ENCODE measurements around the gene DIP2C.

DIP2C gene

DNA sequence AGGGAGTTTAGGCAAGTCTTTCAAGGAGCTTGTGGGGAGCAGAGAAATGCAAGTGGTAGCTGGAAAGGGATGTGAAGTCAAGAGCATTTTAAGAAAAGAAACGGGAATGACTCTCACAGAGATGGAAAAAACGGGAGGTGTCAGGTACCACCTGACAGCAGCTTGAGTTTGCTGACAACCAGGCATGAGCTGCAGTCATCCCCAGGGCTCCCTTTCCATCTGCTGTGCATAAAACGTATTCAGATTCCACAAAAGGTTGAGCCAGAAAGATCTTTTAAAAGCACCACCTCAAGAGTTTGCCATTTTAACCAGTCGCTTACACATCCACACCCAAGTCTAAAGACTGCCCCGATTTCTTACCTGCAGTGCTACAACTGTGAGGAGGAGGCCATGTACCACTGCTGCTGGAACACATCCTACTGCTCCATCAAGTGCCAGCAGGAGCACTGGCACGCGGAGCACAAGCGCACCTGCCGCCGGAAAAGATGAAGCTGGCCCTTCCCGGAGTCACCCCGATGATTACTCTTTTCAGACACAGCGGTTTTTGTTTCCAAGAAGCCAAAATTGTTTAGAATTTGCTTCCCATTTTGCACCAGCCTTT is 437.4 kb downstream of the DIP2C start:
- DNase-seq (ENCODE audit: low read depth in 1 of 2, low spot score in 1 of 2) = no peak

DNA sequence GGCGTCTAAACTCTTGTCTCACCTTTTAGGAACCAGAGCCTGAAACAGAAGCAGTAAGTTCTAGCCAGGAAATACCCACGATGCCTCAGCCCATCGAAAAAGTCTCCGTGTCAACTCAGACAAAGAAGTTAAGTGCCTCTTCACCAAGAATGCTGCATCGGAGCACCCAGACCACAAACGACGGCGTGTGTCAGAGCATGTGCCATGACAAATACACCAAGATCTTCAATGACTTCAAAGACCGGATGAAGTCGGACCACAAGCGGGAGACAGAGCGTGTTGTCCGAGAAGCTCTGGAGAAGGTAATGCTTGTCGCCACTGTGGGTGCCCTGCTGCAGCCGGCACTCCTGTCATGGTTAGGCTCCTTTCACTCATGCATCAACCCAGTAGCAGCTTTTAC is 441.2 kb downstream of the DIP2C start:
- no peak for DNase-seq (ENCODE audit: low read depth in 1 of 2, low spot score in 1 of 2)

DNA sequence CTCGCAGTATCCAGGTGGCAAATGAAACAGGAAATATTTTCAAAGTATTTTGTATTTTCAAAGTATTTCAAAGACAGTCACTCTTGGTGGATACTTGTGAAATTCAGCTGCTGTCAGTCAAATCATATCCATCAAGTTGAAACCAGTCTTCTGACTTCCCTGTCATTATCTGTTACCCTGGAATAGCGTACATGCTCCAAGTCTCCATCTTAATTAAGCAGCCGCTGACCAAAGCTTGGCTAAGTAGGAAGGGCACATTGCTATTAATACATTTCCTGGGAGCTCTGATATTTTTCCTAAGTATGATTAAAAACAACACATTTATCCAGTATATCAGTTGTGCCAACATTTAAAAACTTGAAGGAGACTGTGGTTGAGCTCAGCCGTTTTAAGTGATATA is 442.0 kb downstream of the DIP2C start:
- DNase-seq (ENCODE audit: low read depth in 1 of 2, low spot score in 1 of 2) = no peak

DNA sequence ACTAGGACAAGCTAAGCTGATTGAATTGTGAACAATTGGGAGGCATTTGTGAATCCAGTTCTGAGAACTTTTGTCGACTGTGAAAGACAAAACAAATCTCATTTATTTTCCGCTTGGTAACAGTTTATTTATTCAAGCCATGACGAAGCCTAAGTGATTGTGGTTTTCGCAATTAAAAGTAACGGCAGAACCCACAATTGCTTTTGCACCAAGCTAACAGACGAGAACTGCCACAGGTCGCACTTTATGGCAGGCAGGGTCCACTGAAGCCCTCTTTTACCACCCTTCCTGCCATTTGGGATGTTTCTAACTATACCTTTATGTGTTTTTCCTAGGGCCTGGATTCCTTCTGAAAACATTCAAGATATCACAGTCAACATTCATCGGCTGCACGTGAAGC is 443.0 kb downstream of the DIP2C start:
- DNase-seq (ENCODE audit: low read depth in 1 of 2, low spot score in 1 of 2) = no peak

DNA sequence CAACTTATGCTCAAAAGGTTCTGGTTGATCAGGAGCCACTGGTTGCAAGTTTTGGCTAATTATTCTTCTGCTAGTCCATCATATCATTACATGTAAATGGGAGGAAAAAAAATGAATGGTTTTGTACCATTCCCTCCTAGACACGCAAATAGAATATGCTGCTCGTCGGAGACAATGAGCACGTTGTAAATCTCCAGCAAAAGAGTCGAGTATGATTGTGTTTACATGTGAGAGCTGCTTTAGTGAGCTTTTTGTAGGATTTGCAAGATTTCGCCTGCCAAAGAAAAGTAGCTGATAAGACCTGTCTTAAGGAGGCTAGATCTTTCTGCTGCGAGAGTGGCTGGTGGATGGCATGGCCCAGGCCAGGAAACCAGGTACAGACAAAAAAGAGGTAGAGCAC is 445.2 kb downstream of the DIP2C start:
- no peak for DNase-seq (ENCODE audit: low read depth in 1 of 2, low spot score in 1 of 2)

DNA sequence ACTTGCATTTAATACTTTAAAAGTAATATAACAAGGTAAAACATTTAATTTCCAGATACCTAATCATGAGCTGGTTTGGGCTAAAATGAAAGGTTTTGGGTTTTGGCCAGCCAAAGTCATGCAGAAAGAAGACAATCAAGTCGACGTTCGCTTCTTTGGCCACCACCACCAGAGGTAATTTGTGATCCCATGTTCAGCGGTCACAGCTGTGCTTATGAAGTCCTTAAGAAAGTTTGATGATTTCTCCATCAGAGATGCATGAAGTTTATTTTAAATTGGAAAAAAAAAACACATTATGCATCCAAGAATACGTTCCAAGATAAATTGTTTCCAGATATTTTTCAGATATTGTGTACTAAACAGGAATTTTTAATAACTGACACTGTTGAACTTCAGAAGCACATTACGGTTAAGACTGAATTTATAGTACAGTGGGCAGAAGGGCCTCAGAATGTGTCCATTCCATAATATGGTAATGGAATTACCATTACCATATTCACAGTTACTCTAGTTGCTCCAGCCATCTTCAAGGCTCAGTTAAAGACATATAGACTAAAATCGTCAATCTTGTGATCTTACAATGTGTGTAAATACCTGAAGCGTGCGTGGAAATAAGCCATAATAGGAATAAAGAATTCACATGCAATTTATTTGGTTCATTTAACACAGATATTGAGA is 447.4 kb downstream of the DIP2C start:
- DNase-seq (ENCODE audit: low read depth in 1 of 2, low spot score in 1 of 2) = no peak

DNA sequence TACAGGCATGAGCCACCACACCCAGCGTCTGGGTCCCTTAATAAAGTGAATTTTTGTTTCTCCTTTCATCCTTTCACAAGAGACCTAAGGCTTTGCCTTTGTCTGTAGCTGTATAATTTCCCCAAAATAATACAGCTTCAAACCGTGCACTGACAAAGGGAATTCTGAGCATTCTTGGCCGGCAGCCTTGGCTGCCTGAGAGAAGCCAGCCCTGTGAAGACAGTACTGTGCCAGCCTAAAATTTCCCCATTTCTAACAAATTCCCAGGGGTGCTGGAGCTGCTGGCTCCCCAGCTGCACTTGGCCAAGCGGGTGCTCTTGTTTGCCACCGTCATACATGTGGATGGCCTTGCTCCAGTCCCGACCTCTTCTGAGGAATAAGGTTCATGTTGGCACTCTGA is 448.0 kb downstream of the DIP2C start:
- no peak for DNase-seq (ENCODE audit: low read depth in 1 of 2, low spot score in 1 of 2)

DNA sequence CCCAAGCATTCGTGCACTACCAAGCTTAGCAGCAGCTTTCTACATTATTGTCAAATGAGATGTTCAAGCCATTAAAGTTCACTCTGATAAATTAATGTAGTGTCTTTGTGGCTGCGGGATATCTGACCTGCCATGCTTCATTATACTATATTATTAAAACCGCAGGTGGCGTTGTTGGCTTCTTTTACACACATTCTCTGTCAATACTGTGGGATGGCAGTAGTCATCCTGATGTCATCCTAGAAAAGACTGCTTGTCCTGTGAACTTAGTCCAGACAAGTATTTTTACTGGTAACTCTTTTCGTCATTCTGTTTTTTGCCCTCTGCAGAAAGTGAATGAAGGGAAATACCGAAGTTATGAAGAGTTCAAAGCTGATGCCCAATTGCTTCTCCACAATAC is 450.4 kb downstream of the DIP2C start:
- no peak for DNase-seq (ENCODE audit: low read depth in 1 of 2, low spot score in 1 of 2)

DNA sequence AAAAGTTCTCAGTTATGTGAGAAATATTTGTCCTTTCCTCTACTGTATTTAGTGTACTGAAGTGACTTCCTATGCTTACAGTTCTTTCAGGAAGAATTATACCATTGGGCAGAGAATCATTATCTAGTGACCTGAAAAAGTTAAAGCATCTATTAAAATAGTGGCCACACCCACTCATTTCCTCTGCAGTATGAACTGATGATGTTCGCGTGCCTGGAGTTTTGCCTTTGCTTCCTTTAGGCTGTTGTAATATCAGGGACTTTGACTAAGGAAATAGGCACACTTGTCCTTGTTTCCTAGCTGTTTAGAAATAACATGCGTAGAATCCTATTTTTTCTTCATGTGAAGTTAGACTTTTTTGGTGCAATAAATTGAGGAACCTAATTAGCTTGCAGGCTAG is 453.6 kb downstream of the DIP2C start:
- DNase-seq (ENCODE audit: low read depth in 1 of 2, low spot score in 1 of 2) = no peak

DNA sequence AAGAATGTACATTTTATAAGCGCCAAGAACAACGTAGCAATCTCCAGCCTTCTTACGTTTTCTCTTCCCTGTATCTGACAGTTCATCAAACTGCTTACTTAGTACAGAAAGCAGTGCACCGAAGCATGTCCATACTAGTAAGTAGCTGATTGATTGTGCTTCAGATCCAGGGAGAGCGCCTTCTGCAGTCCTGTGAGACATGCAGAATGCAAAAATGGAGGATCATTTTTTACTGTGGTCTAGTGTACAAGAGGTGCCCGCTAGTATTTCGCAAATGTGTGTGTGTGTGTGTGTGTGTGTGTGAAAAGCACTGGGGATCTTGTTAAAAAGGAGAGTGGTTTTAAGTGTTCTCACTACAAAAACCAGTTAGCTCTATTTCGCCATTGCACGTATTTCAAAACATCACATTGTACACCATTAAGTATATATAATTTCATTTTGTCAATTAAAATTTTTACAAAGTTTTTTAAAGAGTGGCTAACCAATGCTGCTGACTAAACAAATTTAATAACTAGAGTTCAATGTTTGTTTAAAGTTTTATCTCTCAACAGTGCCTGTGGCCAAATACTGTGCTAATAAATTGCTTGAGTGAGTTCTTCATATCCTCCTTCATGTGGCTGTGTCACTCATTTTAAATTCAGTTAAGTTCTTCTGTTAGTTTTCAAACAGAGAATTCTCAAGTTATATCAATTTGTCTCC is 454.6 kb downstream of the DIP2C start:
- no peak for DNase-seq (ENCODE audit: low read depth in 1 of 2, low spot score in 1 of 2)

DNA sequence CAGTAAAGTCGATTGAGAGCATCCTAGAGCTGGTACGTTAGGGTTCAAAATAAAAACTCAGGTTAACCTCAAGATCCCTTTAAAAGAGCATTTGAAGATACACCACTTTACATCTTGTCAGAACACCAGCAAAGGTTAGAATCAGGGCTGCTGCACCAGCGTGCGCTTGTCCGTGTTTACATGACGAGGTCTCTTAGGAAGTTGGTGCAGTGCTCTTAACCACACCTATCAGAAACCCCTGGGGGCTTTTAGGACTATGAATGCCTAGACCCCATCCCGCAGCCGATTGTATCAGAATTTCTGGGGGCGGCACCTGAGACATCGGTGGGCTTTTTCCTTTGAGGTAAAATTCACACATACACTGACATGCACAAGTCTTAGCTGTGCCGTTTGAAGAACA is 456.6 kb downstream of the DIP2C start:
- DNase-seq (ENCODE audit: low read depth in 1 of 2, low spot score in 1 of 2) = no peak

DNA sequence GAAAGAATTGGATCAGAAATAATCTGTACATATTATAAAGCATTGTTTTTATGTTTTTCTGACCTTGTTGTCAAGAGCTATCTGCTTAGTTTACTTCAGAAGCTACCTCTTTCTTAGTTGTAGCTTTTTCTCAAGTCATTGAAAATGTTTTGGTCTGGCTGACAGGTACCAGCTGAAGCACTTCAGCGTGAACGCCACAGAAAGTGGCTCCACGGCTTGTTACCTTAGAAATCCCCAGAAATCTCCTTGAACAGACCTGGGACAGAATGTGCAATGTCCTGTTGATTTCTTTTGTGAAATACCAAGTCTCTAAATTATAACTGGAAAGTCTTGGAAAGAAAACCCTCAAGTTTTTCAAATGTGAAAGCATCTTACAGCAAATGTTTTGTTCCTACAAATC is 457.4 kb downstream of the DIP2C start:
- DNase-seq (ENCODE audit: low read depth in 1 of 2, low spot score in 1 of 2) = no peak

DNA sequence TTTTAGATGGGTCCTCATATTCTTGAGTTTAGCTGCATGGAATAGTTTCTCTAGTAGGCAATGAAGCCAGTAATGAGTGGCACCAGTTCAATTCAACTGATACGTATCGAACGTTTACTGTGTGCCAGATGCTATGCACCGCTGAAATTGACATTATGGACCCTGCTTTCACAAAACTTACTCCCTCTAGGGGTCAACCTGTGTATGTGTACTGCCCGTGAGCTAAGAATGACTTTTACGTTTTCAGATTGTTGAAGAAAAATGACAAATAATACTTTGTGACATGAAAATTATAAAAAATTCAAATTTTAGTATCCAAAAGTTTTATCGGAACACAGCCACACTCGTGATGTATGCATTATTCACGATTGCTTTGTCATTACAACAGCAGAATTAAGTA is 458.7 kb downstream of the DIP2C start:
- no peak for DNase-seq (ENCODE audit: low read depth in 1 of 2, low spot score in 1 of 2)

DNA sequence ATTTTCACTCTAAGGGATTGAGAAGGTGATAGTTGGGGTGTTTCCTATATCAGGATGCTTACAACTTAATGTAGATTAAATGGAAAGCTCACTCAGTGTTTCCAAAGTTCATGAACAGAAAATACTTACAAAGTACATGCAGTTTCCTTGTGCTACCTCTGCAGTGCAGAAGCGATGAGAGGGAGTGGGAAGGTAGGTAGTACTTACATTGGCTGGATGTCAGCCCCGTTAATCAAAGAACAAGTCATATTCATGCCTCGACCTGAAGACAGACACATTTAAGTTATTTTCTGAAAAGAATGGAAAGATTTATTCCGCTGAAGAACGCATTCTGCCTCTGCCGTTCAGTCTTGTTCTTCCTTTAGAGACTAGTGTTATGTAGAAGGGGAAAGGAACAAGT is 461.1 kb downstream of the DIP2C start:
- no peak for DNase-seq (ENCODE audit: low read depth in 1 of 2, low spot score in 1 of 2)

DNA sequence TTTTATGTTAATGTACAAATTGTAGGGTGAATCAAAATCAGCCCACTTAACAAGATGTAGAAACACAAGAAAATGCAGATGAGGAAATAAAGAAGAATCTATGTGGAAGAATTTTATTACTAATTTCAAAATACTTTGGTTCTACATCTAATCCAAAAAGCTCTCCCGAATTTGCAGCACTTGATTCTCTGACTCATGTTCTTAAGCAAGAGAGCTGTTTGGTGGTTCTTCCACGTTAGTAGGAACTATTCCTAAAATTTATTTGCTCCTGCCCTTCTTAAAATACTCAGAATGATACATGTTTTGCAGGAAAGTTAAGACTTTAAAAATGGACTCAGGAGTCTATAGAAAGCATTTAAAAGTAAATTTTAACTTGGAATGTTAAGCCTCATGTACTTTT is 462.5 kb downstream of the DIP2C start:
- DNase-seq (ENCODE audit: low read depth in 1 of 2, low spot score in 1 of 2) = no peak

DNA sequence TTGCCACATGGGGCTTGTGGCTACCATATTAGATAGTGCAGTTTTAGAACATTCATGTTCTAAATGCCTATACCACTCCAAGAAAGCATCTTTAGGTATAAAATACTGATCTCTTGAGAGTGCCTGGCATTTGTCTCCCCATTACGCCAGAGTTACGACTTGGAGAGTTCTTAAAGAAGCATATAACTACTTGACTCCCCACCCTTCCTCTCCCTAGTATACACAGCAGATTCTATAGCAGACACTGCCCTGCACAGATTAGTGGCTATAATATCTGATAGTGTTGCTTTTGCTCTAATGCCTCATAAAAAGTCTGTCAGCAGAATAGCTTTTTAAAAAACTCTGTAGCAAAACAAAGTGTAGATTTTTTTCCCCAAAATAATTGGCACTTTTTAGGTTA is 463.4 kb downstream of the DIP2C start:
- no peak for DNase-seq (ENCODE audit: low read depth in 1 of 2, low spot score in 1 of 2)

DNA sequence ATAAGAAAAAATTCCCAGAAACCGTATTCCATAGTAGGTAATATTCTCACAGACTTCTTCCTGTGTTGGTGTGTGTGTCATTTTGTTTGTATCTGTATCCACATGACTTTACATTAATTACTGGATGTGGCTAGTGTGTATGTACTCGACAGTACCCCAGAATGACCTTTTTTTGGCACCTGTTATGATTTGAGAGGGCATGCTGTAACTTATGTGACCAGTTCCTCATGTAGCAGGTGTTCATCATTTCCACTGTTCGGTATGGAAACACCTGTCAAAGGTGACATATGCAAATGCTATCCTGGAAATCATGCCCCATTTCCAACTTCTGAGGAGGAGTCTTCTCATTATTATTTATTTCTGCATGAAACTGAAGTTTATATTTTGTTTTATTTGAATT is 464.9 kb downstream of the DIP2C start:
- no peak for DNase-seq (ENCODE audit: low read depth in 1 of 2, low spot score in 1 of 2)
